Measurements from ENCODE around the gene COG5.

DNA sequence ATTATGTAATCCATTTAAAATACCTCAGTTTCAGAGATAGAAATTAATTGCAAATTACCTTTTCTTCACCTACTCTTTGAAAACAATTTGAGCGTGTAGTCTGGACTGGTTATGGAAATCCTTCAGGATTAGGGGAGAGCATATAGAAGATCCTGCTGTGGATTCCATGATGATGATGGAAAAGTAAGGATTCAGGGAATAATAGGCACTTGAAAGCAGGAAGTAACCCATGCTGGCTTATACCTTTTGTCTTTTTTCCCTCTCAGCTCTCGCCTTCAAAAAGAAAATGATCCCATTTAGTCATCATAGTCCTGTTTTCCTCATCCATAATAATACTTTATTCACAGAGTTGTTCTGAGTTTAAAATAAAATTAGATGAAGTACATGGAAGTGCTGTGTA is 390.5 kb downstream of the COG5 start:
- TF ChIP-seq ARNTL (CRISPR knock-in tag; IDR thresholded peaks at IDR 0.05; ENCODE audit: borderline replicate concordance, low read depth), result no peak
- TF ChIP-seq, protein P1, sequence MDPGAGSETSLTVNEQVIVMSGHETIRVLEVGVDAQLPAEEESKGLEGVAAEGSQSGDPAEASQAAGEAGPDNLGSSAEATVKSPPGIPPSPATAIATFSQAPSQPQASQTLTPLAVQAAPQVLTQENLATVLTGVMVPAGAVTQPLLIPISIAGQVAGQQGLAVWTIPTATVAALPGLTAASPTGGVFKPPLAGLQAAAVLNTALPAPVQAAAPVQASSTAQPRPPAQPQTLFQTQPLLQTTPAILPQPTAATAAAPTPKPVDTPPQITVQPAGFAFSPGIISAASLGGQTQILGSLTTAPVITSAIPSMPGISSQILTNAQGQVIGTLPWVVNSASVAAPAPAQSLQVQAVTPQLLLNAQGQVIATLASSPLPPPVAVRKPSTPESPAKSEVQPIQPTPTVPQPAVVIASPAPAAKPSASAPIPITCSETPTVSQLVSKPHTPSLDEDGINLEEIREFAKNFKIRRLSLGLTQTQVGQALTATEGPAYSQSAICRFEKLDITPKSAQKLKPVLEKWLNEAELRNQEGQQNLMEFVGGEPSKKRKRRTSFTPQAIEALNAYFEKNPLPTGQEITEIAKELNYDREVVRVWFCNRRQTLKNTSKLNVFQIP (CRISPR knock-in tag; IDR thresholded peaks at IDR 0.05; ENCODE audit: borderline replicate concordance, low read depth), result no peak
